Upper lobe of left lung (tissue), 6 donors: Measurements from ENCODE around the gene ZNF687. TPM values are rescaled to one million over a fixed set of nuclear protein-coding genes. Genes with fewer than 3 reads are reported as not detected.

ENCODE experiments used
- ATAC-seq, 2 donors: fragments of 200-7000 bp; cut with Tn5 transposase; one replicate each; pipeline ENCODE4 v1.9.1; 2022; ENCODE audit warnings: mild to moderate bottlenecking in 2 of 2, moderate library complexity in 2 of 2; ENCODE audit not compliant: low FRiP score in 2 of 2
- DNase-seq, 2 donors: peaks; one replicate each; pipeline ENCODE4 v3.0.0-alpha.2; 2019 to 2020
- H3K27ac ChIP-seq, 4 donors: fragments of 200-600 bp; sonication (generic); one replicate each; pipeline ENCODE4 v1.5.1; 2016 to 2019
- H3K27me3 ChIP-seq, 4 donors: fragments of 200-600 bp; sonication (generic); one replicate each; pipeline ENCODE4 v1.5.1; 2017 to 2019
- H3K36me3 ChIP-seq, 4 donors: fragments of 200-600 bp; sonication (generic); one replicate each; pipeline ENCODE4 v1.5.1; 2016 to 2019
- H3K4me1 ChIP-seq, 4 donors: fragments of 200-600 bp; sonication (generic); one replicate each; pipeline ENCODE4 v1.5.1; 2018 to 2019
- H3K4me3 ChIP-seq, 4 donors: fragments of 200-600 bp; sonication (generic); one replicate each; pipeline ENCODE4 v1.5.1; 2017 to 2019; ENCODE audit warnings: mild to moderate bottlenecking in 2 of 4, moderate library complexity in 1 of 4
- H3K9me3 ChIP-seq, 4 donors: fragments of 200-600 bp; sonication (generic); one replicate each; pipeline ENCODE4 v1.5.1; 2018 to 2019
- CTCF ChIP-seq, 6 experiments: fragments of 450-650 bp in 4 of 6; fragments of 200-600 bp in 2 of 6; sonication (generic) in 2 of 6; IDR thresholded peaks; one replicate each; pipeline ENCODE4 v1.5.1; 2016 to 2019; ENCODE audit warnings: antibody characterized with exemption in 6 of 6
- EP300 ChIP-seq, 4 donors: sonication (generic); formaldehyde crosslinking; IDR thresholded peaks; one replicate each; pipeline ENCODE4 v1.5.1; 2017; ENCODE audit warnings: antibody characterized with exemption in 4 of 4, control low read depth in 2 of 4
- POLR2A ChIP-seq, 4 donors: fragments of 450-650 bp; IDR thresholded peaks; one replicate each; pipeline ENCODE4 v1.5.1; 2016 to 2017; ENCODE audit warnings: antibody characterized with exemption in 4 of 4, mild to moderate bottlenecking in 2 of 4
- POLR2AphosphoS5 ChIP-seq, 2 donors: sonication (generic); formaldehyde crosslinking; IDR thresholded peaks; one replicate each; pipeline ENCODE4 v1.5.1; 2017; ENCODE audit warnings: antibody characterized with exemption in 2 of 2
- WGBS, 2 donors: methylation state at CpG; one replicate each; pipeline ENCODE4 v1.1.5; 2017 to 2018; 5-methylcytosine and 5-hydroxymethylcytosine counted together
- total RNA-seq, 6 donors: library from RNA; depleted of rRNA in 4 of 6; stranded (reverse); fragments of >200 nt in 4 of 6; gene quantifications; one replicate each; pipeline versions ENCODE4 v1.1.0 to v1.2.1, GENCODE V29; 2016 to 2021
- donor health status: DM: no; HTN: no; CAD: no; lungs with moderate emphysema.
- donor health status: DM: no; HTN: yes; CAD: no; lungs with severe emphysema.

ZNF687 gene
- total RNA-seq, 6 donors from 2014 or later = 17.4 to 50.3 (median 27.2) TPM

- Histone ChIP-seq H3K4me1 (no peaks in the 10 kb centered on the region), H3K36me3 (peaks cover 44 to 100% (median 99%) of the 10 kb centered on the region in 4 donors), H3K27me3 (no peaks in the 10 kb centered on the region), H3K9me3 (no peaks in the 10 kb centered on the region), H3K27ac (no peak overlapping the region), H3K4me3 (no peak overlapping the region)
- DNase-seq = no peak
- no peak for ATAC-seq
- no peak for TF ChIP-seq POLR2AphosphoS5 (IDR thresholded peaks at IDR 0.05)
- TF ChIP-seq CTCF (IDR thresholded peaks at IDR 0.05) = no peak
- TF ChIP-seq POLR2A (IDR thresholded peaks at IDR 0.05) = no peak
- TF ChIP-seq EP300 (IDR thresholded peaks at IDR 0.05) = no peak
- 77 to 92% methylated on average over 4 to 6 of the region's 6 CpGs for WGBS, 2 donors
These were observed 11.0 kb downstream of the ZNF687 start for GRCh38 chr1:151293093-151293492.

- 85 to 90% methylated on average over 2 of the region's 2 CpGs for WGBS, 2 donors
- Histone ChIP-seq H3K27me3 (no peaks in the 10 kb centered on the region), H3K36me3 (peaks cover 57 to 100% (median 98%) of the 10 kb centered on the region in 4 donors), H3K27ac (no peak overlapping the region), H3K4me3 (no peak overlapping the region), H3K4me1 (no peaks in the 10 kb centered on the region), H3K9me3 (no peaks in the 10 kb centered on the region)
- no peak for ATAC-seq
- TF ChIP-seq EP300 (IDR thresholded peaks at IDR 0.05) (no peak), POLR2AphosphoS5 (IDR thresholded peaks at IDR 0.05) (no peak), POLR2A (IDR thresholded peaks at IDR 0.05) (no peak), CTCF (IDR thresholded peaks at IDR 0.05) (no peak)
- no peak for DNase-seq
These were observed 12.8 kb downstream of the ZNF687 start for GRCh38 chr1:151294742-151295462.

- ATAC-seq = peak in 1 of 2 donors; percentile 67
- whole genome bisulfite sequencing, 2 donors = 76 to 77% methylated on average over 7 of the region's 7 CpGs
- TF ChIP-seq POLR2A (IDR thresholded peaks at IDR 0.05) (no peak), CTCF (IDR thresholded peaks at IDR 0.05) (no peak), EP300 (IDR thresholded peaks at IDR 0.05) (no peak), POLR2AphosphoS5 (IDR thresholded peaks at IDR 0.05) (no peak)
- DNase-seq = peak in 1 of 2 donors; percentile 32
- H3K36me3 ChIP-seq = peaks cover 38 to 91% (median 53%) of the 10 kb centered on the region in 4 donors
- H3K27ac ChIP-seq = peak overlapping the region; percentile 16 to 55 (median 28)
- no peaks in the 10 kb centered on the region for H3K27me3 ChIP-seq
- no peaks in the 10 kb centered on the region for H3K9me3 ChIP-seq
- H3K4me3 ChIP-seq = no peak overlapping the region
- H3K4me1 ChIP-seq = peaks cover 36 to 55% (median 38%) of the 10 kb centered on the region in 4 donors
These were observed 27.8 kb downstream of the ZNF687 start for GRCh38 chr1:151309811-151310323.

- peak overlapping the region; percentile 35 to 58 (median 55) for H3K27ac ChIP-seq
- H3K9me3 ChIP-seq = no peaks in the 10 kb centered on the region
- DNase-seq (no peak), ATAC-seq (no peak)
- H3K27me3 ChIP-seq = no peaks in the 10 kb centered on the region
- no peak overlapping the region for H3K4me3 ChIP-seq
- TF ChIP-seq EP300 (IDR thresholded peaks at IDR 0.05) = no peak
- no peak for TF ChIP-seq POLR2AphosphoS5 (IDR thresholded peaks at IDR 0.05)
- peaks cover 30 to 91% (median 52%) of the 10 kb centered on the region in 4 donors for H3K36me3 ChIP-seq
- WGBS, 2 donors = 70 to 74% methylated on average over 4 of the region's 4 CpGs
- H3K4me1 ChIP-seq = peaks cover 36 to 55% (median 38%) of the 10 kb centered on the region in 4 donors
These were observed 28.9 kb downstream of the ZNF687 start for GRCh38 chr1:151311011-151311410.

GRCh38 chr1:151311589-151312331 is 29.7 kb downstream of the ZNF687 start:
- H3K4me1 ChIP-seq = peaks cover 36 to 55% (median 38%) of the 10 kb centered on the region in 4 donors
- TF ChIP-seq EP300 (IDR thresholded peaks at IDR 0.05) (peak in 1 of 4 donors; percentile 73), POLR2AphosphoS5 (IDR thresholded peaks at IDR 0.05) (peak; percentile 72 to 90), CTCF (IDR thresholded peaks at IDR 0.05) (no peak), POLR2A (IDR thresholded peaks at IDR 0.05) (no peak)
- H3K36me3 ChIP-seq = peaks cover 23 to 91% (median 51%) of the 10 kb centered on the region in 4 donors
- H3K4me3 ChIP-seq = no peak overlapping the region
- DNase-seq (peak in 1 of 2 donors; percentile 84), ATAC-seq (peak; percentile 89 to 93)
- H3K9me3 ChIP-seq = no peaks in the 10 kb centered on the region
- H3K27ac ChIP-seq = peak overlapping the region; percentile 55 to 72 (median 67)
- H3K27me3 ChIP-seq = no peaks in the 10 kb centered on the region
- WGBS, 2 donors = 67 to 71% methylated on average over 5 to 7 of the region's 7 CpGs
